CD4-positive, alpha-beta T cell treated with Interleukin-4 for 4 hours (primary cell): ENCODE results near the gene SNRPD1.
"Not testable (repeated sequence)": the region's sequence is repeated elsewhere in the genome, so short reads cannot be mapped to it uniquely, and the experiment has no call there.

ENCODE experiments used
- DNase-seq: peaks from one replicate; pipeline ENCODE4 v3.0.0-alpha.2; 2020

The SNRPD1 gene

DNA sequence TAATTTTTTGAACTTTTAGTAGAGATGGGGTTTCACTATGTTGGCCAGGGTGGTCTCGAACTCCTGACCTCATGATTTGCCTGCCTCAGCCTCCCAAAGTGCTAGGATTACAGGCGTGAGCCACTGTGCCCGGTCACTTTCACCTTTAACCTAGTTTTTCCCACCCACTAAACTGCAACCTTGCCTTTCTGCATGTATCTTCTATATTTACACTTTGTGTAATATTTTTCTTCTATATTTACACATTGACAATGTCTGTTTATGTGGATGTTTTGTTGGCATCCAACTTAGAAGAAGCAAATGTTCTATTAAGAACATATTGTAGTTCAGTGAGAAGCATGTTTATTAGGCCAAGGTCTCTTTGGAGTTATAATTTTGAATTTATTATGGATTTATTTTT is 26.7 kb downstream of the SNRPD1 start:
- no peak for DNase-seq

DNA sequence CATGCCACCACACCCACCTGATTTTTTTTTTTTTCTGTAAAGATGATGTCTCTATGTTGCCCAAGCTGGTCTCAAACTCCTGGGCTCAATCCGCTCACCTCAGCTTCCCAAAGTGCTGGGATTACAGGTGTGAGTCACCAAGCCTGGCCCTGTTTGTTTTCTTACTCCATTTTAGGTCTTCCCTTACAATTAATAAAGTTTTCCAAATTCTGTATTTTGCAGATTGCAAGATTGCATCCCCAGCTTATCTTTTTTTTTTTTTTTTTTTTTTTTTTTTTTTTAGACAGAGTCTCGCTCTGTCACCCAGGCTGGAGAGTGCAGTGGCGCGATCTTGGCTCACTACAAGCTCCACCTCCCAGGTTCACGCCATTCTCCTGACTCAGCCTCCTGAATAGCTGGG is 28.3 kb downstream of the SNRPD1 start:
- not testable (repeated sequence) for DNase-seq

DNA sequence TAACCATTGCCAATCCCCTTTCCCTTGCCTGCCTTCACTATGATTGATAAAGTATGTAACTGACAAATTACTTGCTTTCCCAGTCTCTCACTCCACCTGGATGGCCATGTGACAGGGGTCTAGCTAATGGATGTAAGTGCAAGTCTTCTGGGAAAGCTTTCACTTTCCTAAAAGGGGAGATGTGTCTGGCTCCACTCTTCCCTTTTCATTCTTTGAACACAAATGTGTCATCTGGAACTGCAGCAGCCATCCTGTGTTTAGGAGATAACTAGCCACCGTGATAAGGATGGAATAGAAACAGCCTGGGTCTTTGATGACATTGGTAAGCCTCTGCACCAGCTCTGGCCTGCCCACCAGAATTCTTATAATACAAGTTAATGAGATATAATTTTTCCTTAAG is 38.2 kb downstream of the SNRPD1 start:
- DNase-seq: no peak

DNA sequence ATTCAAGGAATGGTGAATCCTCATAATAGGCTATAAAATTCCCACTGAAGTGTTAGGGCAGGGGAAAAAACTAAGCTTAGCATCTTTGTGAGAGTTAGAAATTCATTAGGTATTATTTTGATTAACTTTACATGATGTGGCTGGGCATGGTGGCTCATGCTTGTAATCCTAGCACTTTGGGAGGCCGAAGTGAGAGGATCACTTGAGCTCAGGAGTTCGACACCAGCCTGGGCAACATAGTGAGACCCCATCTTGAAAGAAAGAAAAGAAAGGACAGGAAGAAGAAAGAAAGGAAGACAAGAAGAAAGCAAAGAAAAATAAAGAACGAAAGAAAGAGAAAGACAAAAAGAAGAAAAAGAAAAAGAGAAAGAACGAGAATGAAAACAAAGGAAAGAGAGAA is 40.0 kb downstream of the SNRPD1 start:
- DNase-seq: no peak

DNA sequence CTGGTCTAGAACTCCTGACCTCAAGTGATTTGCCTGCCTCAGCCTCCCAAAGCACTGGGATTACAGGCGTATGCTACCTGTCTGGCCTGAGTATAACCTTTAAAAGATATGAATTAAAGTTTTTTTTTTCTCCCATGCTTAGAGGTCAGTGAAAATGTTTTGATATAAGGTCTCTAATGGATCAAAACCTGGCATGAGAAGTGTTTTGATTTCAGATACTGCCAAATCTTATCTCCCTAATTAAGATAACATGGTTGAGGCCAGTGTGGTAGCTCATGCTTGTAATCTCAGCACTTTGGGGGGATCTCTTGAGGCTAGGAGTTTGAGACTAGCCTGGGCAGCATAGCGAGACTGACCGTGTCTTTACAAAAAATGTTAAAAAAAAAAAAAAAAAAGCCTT is 41.2 kb downstream of the SNRPD1 start:
- DNase-seq: no peak

DNA sequence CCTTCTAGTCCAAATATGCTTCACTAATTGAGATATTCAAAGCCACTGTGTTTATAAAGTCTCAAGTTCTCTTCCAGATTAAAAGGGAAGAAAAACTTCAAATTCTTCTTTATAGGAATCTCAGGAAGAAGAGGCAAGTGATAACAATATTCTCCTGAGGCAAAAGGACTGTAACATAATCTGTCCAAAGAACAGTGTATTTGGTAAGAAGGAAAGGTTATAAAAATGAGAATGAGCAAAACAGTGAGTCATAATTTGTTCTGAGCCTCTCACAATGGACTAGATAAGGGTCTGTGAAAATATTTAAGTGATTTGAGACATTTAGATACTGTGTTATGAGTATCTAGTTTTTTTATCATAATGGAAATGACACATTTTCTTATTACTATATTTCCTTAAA is 44.3 kb downstream of the SNRPD1 start:
- no peak for DNase-seq

DNA sequence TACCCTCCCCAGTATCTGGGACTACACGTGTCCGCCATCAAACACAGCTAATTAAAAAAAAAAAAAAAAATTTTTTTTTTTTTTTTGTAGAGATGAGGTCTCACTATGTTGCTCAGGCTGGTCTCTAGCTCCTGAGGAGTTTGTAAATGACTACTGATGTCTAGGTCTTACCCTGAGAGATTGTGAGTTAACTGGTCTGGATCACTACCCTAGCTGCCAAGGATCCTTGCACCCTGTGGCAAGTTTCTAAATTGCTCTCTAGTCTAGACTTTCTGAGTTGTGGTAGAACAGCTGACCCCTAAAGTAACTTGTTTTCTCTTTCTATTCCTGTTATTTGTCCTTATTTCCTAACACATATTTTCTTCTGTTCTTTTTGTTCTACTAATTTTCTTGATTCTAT is 48.0 kb downstream of the SNRPD1 start:
- no peak for DNase-seq

DNA sequence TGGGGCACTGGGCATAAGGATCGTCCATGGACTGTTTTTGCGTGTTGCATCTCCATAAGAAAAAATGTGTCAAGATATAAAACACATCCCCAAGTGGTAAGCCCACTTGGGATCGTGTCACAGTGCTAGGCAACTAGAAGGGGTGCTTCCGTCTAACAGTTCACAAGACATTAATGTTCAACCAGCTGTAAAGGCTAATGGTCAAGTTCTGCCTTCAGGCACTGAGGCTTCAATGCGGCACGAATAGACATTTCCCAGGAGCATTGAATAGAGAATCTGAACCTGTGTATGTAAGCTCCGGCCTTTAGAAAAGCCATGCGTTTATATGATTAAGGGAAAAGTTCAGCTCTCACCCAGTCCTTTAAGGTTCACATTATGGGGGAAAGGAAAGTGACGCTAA is 50.5 kb downstream of the SNRPD1 start:
- DNase-seq: no peak

DNA sequence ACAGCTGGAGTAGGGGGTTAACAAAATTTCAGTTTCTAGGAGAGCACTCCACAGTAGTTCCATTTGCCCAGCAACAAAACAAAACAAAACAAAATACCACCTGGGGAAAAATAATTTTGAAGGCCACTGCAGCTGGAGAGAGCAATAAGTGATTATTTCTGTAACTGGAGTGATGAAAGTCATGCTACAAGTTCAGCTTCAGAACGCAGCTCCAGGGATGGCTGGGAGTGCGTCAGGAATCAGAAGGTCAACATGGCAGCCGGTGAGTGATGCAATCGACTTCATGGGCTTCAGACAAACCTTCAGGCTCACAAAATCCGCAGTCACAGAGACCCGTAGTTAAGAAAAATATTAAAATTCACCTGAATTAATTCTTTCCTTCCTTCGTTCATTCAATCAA is 51.5 kb downstream of the SNRPD1 start:
- DNase-seq: no peak

DNA sequence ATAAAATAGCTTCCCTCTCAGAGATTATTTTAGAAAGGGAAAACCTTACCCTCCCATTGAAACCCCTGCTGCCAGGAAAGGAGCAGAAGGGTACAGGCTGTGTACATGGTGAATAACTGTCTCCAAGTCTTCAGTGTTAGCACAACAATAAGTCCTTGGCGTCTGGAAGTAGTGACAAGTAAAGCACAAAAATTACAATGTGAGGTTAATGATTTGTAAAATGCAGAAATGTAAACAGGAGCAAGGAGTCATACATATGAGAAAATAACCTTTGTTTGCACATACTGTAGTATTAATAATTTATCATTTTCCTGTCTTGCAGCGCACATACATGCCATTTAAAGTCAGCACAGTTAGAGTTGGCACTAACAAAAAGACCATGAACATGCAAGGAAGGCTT is 52.0 kb downstream of the SNRPD1 start:
- no peak for DNase-seq

DNA sequence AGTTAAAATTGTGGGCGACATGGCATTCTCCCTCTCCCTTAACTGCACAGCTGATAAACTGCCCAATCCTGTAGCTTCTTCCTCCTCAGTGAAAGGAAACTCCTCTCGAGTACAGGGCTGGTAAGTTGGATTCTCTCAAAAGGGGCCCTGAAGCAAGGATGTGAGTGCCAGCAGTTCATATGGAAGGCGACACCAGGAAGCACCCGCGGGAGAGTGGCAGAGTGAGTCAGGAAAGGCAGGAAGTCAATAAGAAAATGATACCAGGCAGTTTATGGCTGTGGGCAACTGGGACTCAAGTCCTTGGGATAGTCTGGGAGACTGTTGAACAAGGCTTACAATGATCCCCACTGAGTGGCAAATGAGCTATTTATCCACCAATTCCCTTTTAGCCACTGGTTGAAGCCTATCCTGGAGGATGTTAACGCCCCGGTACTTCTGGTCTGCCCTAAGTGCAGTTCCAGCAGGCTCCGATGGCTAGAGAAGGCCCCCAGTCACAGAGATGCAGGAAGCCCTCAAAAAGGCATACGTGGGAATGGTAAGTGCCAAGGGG is 57.7 kb downstream of the SNRPD1 start:
- DNase-seq: no peak

DNA sequence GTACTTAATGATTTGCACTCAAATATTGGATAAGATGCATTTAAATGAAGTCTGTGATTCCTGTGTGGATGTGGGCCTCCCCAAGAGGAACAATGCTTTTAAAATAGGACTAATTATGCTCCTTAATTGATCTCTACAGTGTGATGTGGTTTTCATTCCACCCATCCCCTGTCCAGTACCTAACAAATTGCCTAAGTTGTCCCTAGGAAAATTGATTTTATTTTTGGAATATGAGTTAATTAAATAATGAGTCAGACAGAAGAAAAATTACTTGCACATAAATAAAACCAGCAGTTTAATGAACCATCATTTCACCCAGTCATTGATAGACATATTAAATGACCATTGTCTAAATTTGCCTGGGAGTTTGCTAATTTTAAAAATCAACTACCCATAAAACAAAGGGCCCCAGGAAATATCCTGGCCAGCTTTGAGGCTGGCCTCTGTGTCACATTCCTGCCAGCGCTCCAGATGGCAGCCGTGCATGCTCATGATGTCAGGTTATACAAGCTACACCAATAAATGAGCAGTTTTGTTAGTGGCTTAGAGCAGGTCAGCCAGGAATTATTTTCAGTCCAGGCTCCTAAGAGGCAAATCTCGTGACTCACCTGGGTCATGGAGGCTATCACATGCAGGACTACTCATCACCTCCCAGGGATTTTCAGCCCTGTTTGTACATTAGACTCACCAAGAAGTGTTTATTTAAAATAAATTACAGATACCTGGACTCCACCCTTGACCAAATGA is 60.6 kb downstream of the SNRPD1 start:
- DNase-seq: no peak

DNA sequence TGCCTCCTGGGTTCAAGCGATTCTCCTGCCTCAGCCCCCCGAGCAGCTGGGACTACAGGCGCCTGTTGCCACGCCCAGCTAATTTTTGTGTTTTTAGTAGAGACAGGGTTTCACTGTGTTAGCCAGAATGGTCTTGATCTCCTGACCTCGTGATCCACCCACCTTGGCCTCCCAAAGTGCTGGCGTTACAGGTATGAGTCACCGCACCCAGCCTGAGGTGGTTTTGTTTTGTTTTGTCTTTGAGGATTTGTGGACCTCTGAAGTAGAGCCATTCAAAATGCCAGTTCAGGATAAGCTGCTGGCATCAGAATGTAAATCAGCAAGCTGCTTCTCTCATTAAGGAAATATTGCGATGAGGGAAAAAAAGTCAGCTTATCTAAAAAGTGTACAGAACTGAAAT is 63.2 kb downstream of the SNRPD1 start:
- DNase-seq: not testable (repeated sequence)

DNA sequence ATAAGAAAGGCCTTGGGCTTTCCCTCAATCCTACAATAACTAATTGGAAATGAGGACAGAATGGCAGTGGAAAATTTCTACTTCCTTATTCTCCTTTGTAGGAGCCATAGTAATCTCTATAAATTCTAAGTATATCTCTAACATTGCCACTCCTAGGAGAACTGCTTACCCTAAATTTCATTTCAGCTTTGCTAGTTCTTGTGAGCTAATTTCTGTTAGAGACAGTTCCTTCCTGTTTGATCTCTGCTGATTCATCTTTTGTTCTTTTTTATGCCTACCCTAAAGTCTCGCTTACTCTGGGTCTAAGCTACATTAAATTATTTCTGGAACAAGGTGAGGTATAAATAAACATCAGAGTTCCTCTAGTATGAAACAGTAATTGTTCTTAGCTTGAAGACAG is 66.7 kb downstream of the SNRPD1 start:
- no peak for DNase-seq

DNA sequence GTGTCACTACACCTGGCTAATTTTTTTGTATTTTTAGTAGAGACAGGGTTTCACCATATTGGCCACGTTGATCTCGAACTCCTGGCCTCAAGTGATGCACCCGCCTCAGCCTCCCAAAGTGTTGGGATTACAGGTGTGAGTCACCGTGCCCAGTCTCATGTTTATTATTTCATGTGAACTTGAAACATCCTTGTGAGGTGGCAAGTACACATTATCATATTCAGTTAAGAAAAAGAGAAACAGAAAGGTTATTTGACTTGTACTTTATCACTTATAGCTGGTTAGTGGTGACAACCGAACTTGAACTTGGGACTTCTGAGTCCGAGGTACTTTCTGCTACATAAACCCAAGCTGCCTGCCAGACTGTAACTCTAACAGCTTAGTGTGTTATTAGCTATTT is 68.0 kb downstream of the SNRPD1 start:
- DNase-seq: no peak

DNA sequence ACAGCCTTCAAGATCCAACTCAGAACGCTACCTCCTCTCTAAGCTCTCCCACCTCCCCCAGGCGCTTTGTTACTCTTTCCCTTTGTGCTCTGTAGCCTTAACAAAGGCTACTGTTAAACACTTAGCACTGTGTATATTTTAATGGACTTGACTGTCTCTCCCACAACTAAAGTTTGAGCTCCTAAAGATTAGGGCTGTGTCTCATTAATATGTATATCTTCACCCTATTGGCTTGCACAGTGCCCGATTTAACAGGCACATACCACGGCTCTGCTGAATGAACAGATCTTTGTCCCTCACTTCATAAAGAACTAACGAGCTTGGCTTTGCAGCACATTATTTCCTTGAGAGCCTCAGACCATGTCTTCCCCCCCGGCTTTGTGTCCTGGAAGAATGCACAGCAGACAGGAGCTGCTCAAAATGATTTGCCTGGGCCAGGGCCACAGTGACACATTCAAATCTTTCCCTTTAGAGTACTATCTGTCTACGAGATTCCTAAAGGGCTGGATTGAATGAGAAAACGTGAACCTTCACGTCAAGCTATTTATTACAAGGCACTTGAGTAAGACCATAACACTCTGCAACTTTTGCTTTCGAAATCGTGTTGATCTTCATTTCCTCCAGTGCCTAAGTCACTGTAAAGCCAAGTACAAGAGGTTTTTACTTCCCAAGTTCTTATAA is 70.4 kb downstream of the SNRPD1 start:
- peak; percentile 54 for DNase-seq
